Stimulated activated naive CD8-positive, alpha-beta T cell treated with anti-CD3 and anti-CD28 coated beads, Interleukin-15, amount 100 ng/mL, for 72 hours (primary cell): Measurements from ENCODE around the gene CKS1B.
A peak's percentile ranks its signal among the peaks of the same experiment; 100 is the strongest.

Source experiments
- ATAC-seq: fragments of 150-1000 bp; cut with Tn5 transposase; 2 replicates; pipeline ENCODE4 v1.10.0; 2021; ENCODE audit warnings: mild to moderate bottlenecking, moderate library complexity
- DNase-seq, 2 donors: peaks; one replicate each; pipeline ENCODE4 v3.0.0; 2021 to 2022
- H3K27ac Mint-ChIP-seq, 2 donors: one replicate each; pipeline ENCODE4 v1.8.0; 2022; ENCODE audit warnings: mild to moderate bottlenecking in 2 of 2, mixed read lengths in 2 of 2, moderate library complexity in 2 of 2
- H3K27me3 Mint-ChIP-seq: one replicate; pipeline ENCODE4 v1.8.0; 2022; ENCODE audit warnings: mixed read lengths
- H3K4me1 Mint-ChIP-seq: one replicate; pipeline ENCODE4 v1.8.0; 2022; ENCODE audit warnings: mild to moderate bottlenecking, mixed read lengths
- H3K4me3 Mint-ChIP-seq, 2 donors: one replicate each; pipeline ENCODE4 v1.8.0; 2022; ENCODE audit warnings: mild to moderate bottlenecking in 2 of 2, mixed read lengths in 2 of 2, moderate library complexity in 1 of 2
- H3K9me3 Mint-ChIP-seq, 2 donors: one replicate each; pipeline ENCODE4 v1.8.0; 2022; ENCODE audit warnings: mixed read lengths in 2 of 2

The CKS1B gene

DNA sequence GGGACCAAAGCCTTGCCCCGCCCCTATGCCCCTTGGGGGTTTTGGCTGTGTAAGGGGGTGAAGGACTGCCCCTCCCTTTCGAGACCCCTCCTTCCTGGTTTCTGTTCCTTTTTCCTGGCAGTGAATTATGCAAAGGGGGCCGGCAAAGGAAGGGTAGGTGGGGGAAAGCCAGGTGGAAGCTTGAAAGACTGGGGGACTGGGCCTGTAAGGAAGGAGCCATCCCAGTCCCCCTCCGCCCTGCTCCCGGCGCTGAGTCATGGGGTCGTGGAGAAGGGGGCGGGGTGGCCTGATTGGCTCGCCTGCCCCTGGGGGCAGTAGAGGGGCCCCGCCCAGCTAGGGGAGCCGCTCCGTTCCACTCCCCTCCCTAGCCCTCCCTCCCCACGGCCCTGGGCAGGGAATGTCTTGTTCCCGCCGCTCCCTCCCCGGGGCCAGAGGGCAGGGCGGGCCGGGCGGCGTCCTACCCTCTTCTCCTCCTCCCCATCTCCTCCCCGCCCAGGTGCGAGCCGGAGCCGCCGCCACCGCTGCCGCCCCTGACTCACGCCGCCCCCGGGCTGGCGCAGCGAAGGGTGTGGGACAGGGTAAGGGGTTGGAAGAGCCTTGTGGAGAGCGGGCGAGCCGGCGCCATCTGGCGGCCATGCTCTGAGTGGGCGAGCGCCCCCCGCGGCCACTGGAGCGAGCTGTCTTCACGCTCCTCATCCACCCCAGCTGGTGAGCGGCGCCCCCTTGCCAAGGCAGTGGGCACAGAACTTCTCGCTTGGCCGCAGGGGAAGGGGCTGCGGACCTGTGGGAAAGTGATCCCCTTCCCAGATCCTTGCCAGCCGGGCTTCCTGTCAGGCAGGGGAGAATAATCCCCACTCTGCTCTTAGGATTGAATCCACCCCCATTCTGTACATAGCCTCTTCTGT is 42.8 kb downstream of the CKS1B start:
- peak overlapping the region in 1 of 2 donors; percentile 50 for H3K27ac Mint-ChIP-seq
- DNase-seq: peak; percentile 85 to 92
- no peaks in the 10 kb centered on the region for H3K9me3 Mint-ChIP-seq
- H3K4me3 Mint-ChIP-seq: peak overlapping the region; percentile 51 to 71
- ATAC-seq: peak; percentile 93
- peaks cover 63% of the 10 kb centered on the region for H3K4me1 Mint-ChIP-seq
- peaks cover 22% of the 10 kb centered on the region for H3K27me3 Mint-ChIP-seq

DNA sequence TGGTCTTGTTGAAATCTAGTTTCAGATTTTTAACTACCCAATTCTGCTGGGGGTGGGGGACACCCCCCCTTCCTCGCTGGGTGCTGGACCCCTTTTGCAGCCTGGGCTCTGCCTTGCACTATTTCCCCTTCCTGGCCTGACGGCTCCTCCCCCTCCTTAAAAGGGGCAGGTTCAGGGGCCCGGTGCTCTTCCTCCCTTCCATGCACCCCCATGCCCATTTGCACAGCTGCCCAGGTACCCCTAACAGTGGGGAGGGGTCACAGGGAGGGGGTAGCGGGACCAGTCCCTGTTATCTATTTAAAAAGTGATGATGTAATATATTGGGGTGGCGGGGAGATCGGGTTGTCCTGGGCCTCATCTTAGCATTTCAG is 43.5 kb downstream of the CKS1B start:
- DNase-seq (no peak), ATAC-seq (peak; percentile 3)
- H3K4me3 Mint-ChIP-seq: peak overlapping the region; percentile 51 to 71
- peaks cover 22% of the 10 kb centered on the region for H3K27me3 Mint-ChIP-seq
- H3K9me3 Mint-ChIP-seq: no peaks in the 10 kb centered on the region
- H3K27ac Mint-ChIP-seq: peak overlapping the region in 1 of 2 donors; percentile 50
- H3K4me1 Mint-ChIP-seq: peaks cover 57% of the 10 kb centered on the region

DNA sequence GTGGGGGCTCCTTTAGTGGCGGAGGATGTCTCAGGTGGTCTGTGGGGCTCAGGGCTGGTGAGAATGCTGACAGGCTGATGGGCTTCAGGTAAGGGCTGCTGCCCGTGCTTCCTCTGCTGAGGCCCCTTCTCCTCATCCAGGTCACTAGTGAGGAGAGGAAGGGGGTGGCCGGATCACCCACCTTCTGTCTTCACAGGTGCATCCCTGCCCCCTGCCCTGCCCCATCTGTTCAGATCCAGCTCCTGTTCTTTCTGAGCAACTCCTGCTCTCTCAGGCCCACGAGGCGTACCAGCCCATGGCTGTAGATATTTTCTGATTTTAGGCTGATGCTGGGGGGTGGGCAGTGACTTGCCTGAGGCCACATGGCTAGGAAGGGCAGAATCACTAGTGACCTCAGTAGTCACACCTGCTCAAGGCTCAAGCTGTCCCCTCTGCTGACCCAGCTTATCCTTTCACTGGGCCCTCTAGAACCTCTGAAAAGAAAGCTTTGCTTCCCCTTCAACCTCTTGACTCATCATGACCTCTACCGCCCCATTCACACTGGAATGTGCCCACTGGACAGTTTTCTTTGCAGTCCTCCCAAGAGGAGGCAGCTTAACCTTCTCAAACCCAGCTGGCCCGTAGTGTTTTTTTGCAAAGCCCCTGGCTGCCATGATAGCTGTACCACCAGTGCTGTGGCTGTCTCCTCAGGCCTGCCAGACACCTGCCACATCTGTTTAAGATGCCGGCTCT is 44.3 kb downstream of the CKS1B start:
- ATAC-seq: no peak
- Mint-ChIP-seq H3K9me3 (no peaks in the 10 kb centered on the region), H3K4me1 (peaks cover 48% of the 10 kb centered on the region), H3K27me3 (peaks cover 22% of the 10 kb centered on the region), H3K27ac (peak overlapping the region in 1 of 2 donors; percentile 23), H3K4me3 (no peak overlapping the region)
- DNase-seq: no peak

DNA sequence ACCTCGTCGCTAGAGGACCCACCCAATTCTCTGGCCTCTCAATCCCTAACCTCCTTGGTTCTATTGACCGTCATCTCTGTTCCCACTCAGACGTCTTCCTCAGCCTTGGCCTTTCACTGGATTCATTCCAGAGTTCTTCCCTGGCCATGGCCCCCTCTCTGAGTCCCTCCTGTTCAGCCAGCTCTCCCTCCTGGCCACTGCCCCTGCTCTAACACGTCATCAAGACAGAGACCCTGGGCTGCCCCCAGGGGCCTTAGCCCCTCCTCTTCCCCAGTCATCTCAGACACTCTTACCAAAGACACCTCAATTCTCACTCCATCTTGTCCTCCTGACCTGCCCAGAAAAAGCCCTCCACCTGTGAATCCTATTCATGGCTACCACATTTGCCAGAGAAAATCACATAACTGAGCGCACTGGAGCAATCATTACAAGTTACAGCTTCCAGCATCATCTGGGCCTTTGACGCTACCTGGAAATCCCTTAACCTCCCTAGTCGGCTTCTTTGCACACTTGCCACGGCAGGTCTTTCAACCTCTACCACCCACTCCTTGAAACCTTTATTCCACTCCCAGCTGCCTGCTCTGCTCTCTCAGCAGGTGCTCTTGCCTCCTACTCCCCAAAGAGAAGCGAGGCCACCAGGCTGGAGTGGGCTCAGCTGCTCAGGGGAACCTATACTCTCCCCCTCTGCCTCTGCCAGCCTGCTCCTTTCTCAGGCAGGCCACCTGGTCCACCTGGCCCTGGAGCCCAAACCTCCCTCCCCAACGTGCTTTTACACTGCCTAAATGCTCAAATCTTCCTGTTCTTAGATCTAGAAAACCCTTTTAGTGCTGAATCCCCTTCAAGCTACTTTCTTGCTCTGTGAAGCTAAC is 45.1 kb downstream of the CKS1B start:
- Mint-ChIP-seq H3K9me3 (no peaks in the 10 kb centered on the region), H3K27me3 (peaks cover 22% of the 10 kb centered on the region), H3K27ac (peak overlapping the region in 1 of 2 donors; percentile 37), H3K4me3 (no peak overlapping the region), H3K4me1 (peaks cover 40% of the 10 kb centered on the region)
- ATAC-seq: no peak
- DNase-seq: no peak

DNA sequence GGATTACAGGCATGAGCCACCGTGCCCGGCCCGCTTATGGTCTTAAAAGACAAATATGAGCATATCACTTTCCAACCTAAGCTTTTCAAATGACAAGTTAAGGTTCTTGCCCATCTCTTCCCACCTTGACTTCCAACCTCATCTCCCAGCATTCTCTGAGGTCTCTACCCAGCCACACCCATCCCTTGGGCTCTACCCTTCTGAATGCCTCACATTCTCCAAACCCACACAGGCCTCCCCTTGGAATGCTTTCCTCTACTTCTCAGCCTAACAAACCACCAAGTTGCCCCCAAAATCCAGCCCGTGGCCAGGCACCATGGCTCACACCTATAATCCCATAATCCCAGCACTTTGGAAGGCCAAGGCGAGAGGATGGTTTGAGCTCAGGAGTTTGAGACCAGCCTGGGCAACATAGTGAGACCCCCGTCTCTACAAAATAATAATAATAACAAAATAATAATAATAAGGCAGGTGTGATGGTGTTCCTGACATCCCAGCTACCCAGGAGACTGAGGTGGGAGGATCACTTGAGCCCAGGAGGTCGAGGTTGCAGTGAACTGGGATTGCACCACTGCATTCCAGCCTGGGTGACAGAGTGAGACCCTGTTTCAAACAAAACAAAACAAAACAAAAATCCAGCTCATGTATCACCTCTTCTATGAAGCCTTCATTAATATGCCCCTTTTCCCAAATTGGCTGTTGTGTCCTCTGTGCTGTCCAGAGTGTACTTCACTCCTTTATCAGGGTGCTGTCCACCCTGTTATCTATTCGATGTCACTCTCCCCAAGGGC is 47.9 kb downstream of the CKS1B start:
- DNase-seq (no peak), ATAC-seq (no peak)
- no peak overlapping the region for H3K4me3 Mint-ChIP-seq
- H3K27ac Mint-ChIP-seq: no peak overlapping the region
- H3K9me3 Mint-ChIP-seq: no peaks in the 10 kb centered on the region
- H3K4me1 Mint-ChIP-seq: peaks cover 19% of the 10 kb centered on the region
- H3K27me3 Mint-ChIP-seq: peaks cover 15% of the 10 kb centered on the region

DNA sequence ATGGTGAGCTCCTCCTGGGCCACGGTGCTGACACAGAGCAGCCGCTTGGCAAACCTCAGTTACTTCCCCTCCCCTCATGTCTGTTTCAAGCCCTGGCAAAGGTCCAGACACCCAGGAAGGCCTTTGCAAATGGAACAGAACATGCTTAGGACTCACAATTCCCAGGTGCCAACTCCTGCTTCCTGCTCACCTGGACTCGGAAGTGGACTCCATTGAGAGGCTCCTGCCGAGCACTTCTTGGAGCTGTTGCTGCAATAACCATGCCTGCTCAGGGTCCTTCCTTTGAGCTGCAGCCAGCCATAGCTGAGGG is 48.4 kb downstream of the CKS1B start:
- no peak overlapping the region for H3K4me3 Mint-ChIP-seq
- ATAC-seq: no peak

DNA sequence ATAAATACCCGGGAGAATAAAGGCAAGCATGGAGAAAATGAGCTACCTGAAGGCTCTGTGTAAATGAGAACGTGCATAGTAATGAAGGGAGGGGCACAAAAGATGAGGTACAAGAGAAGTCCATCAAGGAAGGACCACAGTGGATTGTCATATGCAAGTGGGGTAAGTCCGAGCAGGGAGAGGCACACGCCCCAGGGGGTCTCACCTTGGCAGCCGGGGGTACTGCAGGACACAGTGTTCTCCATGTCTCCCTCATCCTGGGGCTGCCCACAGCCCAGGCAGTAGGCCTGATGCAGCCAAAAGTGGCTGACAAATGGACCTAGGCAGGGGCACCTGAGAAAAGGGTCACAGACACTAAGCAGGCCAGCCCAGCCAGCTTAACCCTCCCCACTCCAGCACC is 49.1 kb downstream of the CKS1B start:
- H3K27me3 Mint-ChIP-seq: peaks cover 15% of the 10 kb centered on the region
- H3K4me1 Mint-ChIP-seq: peaks cover 10% of the 10 kb centered on the region
- no peaks in the 10 kb centered on the region for H3K9me3 Mint-ChIP-seq
- no peak overlapping the region for H3K27ac Mint-ChIP-seq
- DNase-seq (no peak), ATAC-seq (peak; percentile 18)
- no peak overlapping the region for H3K4me3 Mint-ChIP-seq

More for the DNA sequence above, 48.4 kb downstream of the CKS1B start:
- H3K9me3 Mint-ChIP-seq: no peaks in the 10 kb centered on the region
- H3K27ac Mint-ChIP-seq: no peak overlapping the region
- H3K4me1 Mint-ChIP-seq: peaks cover 14% of the 10 kb centered on the region
- H3K27me3 Mint-ChIP-seq: peaks cover 15% of the 10 kb centered on the region
- DNase-seq: no peak

DNA sequence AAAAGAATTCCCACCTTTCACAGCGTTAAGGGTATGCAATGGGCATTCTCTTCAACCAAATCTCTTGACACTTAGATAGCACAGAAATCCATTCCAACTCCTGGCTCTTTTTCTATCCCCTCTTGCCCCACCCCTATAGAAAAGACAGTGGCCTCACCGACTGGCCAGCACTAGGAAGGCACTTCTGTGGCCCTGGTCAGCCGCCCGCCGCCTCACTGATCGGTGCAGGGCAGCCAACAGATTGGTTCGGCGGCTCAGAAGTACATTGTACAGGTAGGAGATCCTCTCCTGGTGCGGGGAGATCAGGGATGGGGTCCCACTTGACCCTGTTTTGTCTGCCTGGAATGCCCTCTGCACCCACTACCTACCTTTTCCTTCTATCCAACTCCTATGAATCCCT is 49.8 kb downstream of the CKS1B start:
- H3K27ac Mint-ChIP-seq: no peak overlapping the region
- DNase-seq (no peak), ATAC-seq (no peak)
- H3K9me3 Mint-ChIP-seq: no peaks in the 10 kb centered on the region
- H3K27me3 Mint-ChIP-seq: peaks cover 11% of the 10 kb centered on the region
- peaks cover 8% of the 10 kb centered on the region for H3K4me1 Mint-ChIP-seq
- no peak overlapping the region for H3K4me3 Mint-ChIP-seq

DNA sequence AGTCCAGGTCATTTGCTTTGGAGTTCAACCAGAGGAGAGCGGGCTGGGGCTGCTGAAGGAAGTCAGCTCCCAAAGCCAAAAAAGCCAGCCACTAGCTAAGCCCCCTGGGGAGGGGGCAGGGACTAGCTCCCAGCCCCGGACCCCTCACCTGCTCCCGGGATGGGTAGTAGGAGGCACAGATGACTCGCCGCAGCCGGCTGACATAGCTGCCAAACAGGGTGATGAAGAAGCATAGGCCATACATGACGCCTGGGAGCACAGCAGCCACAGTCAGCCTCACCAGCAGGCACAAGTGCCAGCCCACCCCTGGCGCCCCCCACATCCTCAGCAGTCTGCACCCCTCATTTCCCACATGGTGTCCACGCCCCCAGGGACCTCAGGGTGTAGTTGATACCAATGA is 51.7 kb downstream of the CKS1B start:
- H3K4me3 Mint-ChIP-seq: no peak overlapping the region
- H3K4me1 Mint-ChIP-seq: no peaks in the 10 kb centered on the region
- no peaks in the 10 kb centered on the region for H3K27me3 Mint-ChIP-seq
- H3K9me3 Mint-ChIP-seq: no peaks in the 10 kb centered on the region
- ATAC-seq: no peak
- DNase-seq: no peak
- H3K27ac Mint-ChIP-seq: no peak overlapping the region

DNA sequence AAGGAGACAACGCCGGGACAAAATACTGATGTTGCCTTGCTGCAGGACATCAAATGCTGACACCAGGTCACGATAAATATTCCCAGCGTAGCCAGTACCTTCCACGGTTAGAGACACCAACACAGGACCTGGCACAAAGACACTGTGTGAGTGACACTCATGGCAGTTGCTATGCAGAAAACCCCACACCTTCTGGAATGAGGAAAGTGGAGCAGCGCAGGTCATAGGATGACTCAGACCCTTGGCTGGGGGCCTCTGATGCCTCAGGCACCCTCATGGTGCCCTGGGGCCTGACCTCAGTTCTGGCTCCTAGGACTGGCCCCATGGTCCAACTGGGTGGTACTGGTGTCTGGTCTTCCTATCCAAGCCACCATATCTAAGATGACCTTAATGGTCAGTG is 52.1 kb downstream of the CKS1B start:
- ATAC-seq (peak; percentile 43), DNase-seq (no peak)
- Mint-ChIP-seq H3K4me3 (no peak overlapping the region), H3K27ac (no peak overlapping the region), H3K9me3 (no peaks in the 10 kb centered on the region), H3K27me3 (no peaks in the 10 kb centered on the region), H3K4me1 (no peaks in the 10 kb centered on the region)
